ENCODE results near the gene CYYR1. TPM values are rescaled to one million over a fixed set of nuclear protein-coding genes. Genes with fewer than 3 reads are reported as not detected.

Gene CYYR1
- total RNA-seq, 4 donors from 2014 or later = 1.2 to 11.6 (median 5.2) TPM

- H3K36me3 ChIP-seq = no peaks in the 10 kb centered on the region
- intact Hi-C loops (cut with DNase I) = no loop called here
- H3K27ac ChIP-seq = no peak overlapping the region
- no peaks in the 10 kb centered on the region for H3K27me3 ChIP-seq
- no peak overlapping the region for H3K4me3 ChIP-seq
- WGBS, 2 donors = 69 to 76% methylated on average over 1 of the region's 1 CpG
- H3K9me3 ChIP-seq = no peaks in the 10 kb centered on the region
- no peak for DNase-seq
- H3K4me1 ChIP-seq = peaks cover 0 to 1% (median 0%) of the 10 kb centered on the region in 3 donors
- TF ChIP-seq CTCF (IDR thresholded peaks at IDR 0.05) = no peak
- no peak for TF ChIP-seq POLR2A (IDR thresholded peaks at IDR 0.05)
These were observed 67.9 kb downstream of the CYYR1 start for GRCh38 chr21:26505211-26505610.

GRCh38 chr21:26503414-26503813 is 69.7 kb downstream of the CYYR1 start:
- H3K36me3 ChIP-seq = no peaks in the 10 kb centered on the region
- intact Hi-C loops (cut with DNase I) = no loop called here

DNA sequence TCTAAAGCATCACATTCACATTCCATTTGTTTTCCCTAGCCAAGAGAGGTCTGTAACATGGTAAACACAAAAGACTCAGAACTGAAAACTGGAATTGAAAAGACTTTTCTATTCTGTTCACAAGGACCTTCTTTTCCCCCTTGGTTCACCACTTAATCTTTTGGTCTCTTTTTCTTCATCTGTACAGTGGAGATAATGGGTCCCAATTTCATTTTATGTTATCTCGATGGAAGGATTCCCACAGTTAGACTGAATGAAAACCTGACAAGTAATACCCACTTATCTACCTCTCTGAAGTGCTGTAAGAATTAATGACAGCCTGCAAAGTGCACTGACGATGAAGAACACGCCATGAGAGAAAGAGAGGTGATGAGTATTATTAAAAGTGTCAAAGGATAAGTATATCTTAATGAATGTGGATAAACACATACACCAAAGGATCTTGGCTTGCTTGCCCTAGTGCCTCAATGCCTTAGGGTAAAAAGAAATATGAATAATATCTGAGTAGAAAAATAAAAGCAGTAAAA is 71.5 kb downstream of the CYYR1 start:
- no peak for TF ChIP-seq POLR2A (IDR thresholded peaks at IDR 0.05)
- no peak for TF ChIP-seq CTCF (IDR thresholded peaks at IDR 0.05)
- Histone ChIP-seq H3K27me3 (no peaks in the 10 kb centered on the region), H3K36me3 (no peaks in the 10 kb centered on the region), H3K4me3 (no peak overlapping the region), H3K27ac (no peak overlapping the region), H3K9me3 (no peaks in the 10 kb centered on the region), H3K4me1 (no peaks in the 10 kb centered on the region)
- DNase-seq = no peak
- intact Hi-C loops (cut with DNase I) = no loop called here
- 66 to 71% methylated on average over 3 of the region's 3 CpGs for WGBS, 2 donors

More at GRCh38 chr21:26503414-26503813, 69.7 kb downstream of the CYYR1 start:
- no peak overlapping the region for H3K27ac ChIP-seq
- no peaks in the 10 kb centered on the region for H3K9me3 ChIP-seq
- DNase-seq = no peak
- no peaks in the 10 kb centered on the region for H3K27me3 ChIP-seq
- H3K4me1 ChIP-seq = no peaks in the 10 kb centered on the region
- 38 to 55% methylated on average over 2 of the region's 2 CpGs for WGBS, 2 donors
- TF ChIP-seq CTCF (IDR thresholded peaks at IDR 0.05) (no peak), POLR2A (IDR thresholded peaks at IDR 0.05) (no peak)
- H3K4me3 ChIP-seq = no peak overlapping the region

DNA sequence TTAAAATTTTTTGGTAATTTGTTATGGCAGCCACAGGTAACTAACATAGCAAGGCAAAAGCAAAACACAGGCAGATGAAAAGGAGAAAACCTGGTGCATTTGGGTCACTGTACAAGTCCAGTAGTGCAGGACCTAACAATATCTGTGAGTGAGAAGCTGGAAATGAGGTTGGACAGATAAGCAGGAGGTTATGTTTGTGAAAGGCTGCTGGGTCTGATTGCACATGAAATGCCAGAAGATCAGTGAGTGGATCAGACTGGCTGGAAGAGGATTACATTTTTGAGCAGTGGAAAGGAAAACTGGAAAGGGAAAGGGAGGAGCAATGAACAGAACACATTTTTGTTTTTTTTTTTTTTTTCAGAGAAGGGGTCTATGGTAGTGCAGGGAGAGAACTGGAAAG is 73.6 kb downstream of the CYYR1 start:
- DNase-seq = no peak
- intact Hi-C loops (cut with DNase I) = no loop called here
- Histone ChIP-seq H3K9me3 (no peaks in the 10 kb centered on the region), H3K4me3 (no peak overlapping the region), H3K27ac (no peak overlapping the region), H3K36me3 (no peaks in the 10 kb centered on the region), H3K27me3 (no peaks in the 10 kb centered on the region), H3K4me1 (no peaks in the 10 kb centered on the region)
- no peak for TF ChIP-seq CTCF (IDR thresholded peaks at IDR 0.05)
- no peak for TF ChIP-seq POLR2A (IDR thresholded peaks at IDR 0.05)

DNA sequence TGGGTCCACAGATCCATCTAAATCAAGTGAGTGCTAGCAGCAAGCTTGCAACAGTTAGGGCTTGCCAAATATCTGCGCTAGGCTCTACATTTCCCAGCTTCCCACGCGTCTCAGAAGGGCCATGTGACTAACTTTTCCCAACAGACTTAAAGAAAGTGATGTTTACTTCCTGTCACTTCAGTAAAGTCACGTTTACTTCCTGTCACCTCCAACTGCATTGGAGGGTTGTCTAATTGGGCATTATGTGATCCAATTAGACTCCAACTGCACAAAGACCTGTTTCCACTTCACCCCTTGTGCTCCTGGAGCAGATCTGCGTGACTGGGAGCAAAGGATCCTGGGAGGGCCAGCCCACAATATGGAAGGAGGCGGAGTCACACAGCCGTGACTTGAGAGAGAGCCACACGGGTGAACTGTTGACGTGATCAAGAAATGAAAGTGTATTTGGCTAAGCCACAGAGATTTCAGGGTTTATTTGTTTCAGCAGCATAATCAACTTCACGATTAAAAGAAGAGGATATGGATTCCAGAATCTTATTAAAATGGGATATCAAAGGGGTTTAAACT is 77.7 kb downstream of the CYYR1 start:
- Histone ChIP-seq H3K4me3 (no peak overlapping the region), H3K36me3 (no peaks in the 10 kb centered on the region), H3K27ac (no peak overlapping the region), H3K9me3 (no peaks in the 10 kb centered on the region), H3K4me1 (no peaks in the 10 kb centered on the region), H3K27me3 (no peaks in the 10 kb centered on the region)
- no peak for DNase-seq
- 81 to 83% methylated on average over 5 to 9 of the region's 10 CpGs for WGBS, 2 donors
- TF ChIP-seq POLR2A (IDR thresholded peaks at IDR 0.05) (no peak), CTCF (IDR thresholded peaks at IDR 0.05) (no peak)
- intact Hi-C loops (cut with DNase I) = no loop called here
